IMR-90 (cell line): ENCODE data around the gene PDLIM4. TPM values are rescaled to one million over a fixed set of nuclear protein-coding genes. Genes with fewer than 3 reads are reported as not detected.
A peak's percentile ranks its signal among the peaks of the same experiment; 100 is the strongest.

Experiments
- ATAC-seq: fragments of 200-7000 bp; cut with Tn5 transposase; 2 replicates; pipeline ENCODE4 v1.9.1; 2020; ENCODE audit warnings: low read depth, mild to moderate bottlenecking, moderate library complexity
- BruUV-seq: library from RNA; stranded (reverse); fragments of 400-500 nt; replicated peaks from 2 replicates; lab custom pipeline; 2021; lab: Mats Ljungman, UMichigan
- CTCF ChIA-PET: fragments of 300-600 bp; formaldehyde crosslinking; extraction: SDS; loops from one replicate; lab custom pipeline; 2021; ENCODE audit warnings: antibody characterized with exemption; lab: Yijun Ruan, JAX
- POLR2A ChIA-PET: fragments of 300-600 bp; sonication (Branson Sonifier 250); formaldehyde crosslinking; loops from one replicate; lab custom pipeline; 2022; ENCODE audit warnings: antibody characterized with exemption; ENCODE audit not compliant: unreplicated experiment; lab: Charles Lee
- DNase-seq: peaks from one replicate; pipeline ENCODE4 v3.0.0; 2013
- H2AFZ ChIP-seq: replicated peaks from 2 replicates; pipeline ENCODE3; 2013; ENCODE audit warnings: low read length, mild to moderate bottlenecking; ENCODE audit not compliant: poor library complexity
- H2AK5ac ChIP-seq: 2 replicates; pipeline ENCODE4 v1.6.1; 2013; ENCODE audit warnings: low read depth, low read length, inconsistent platforms
- H2AK9ac ChIP-seq: replicated peaks from 2 replicates; pipeline ENCODE3; 2013; ENCODE audit warnings: mild to moderate bottlenecking, low read depth, low read length, moderate library complexity; ENCODE audit not compliant: poor library complexity
- H2BK120ac ChIP-seq: 2 replicates; pipeline ENCODE4 v1.6.1; 2013; ENCODE audit warnings: low read depth, low read length, inconsistent platforms
- H2BK15ac ChIP-seq: 3 replicates; pipeline ENCODE4 v1.6.1; 2013; ENCODE audit warnings: low read depth, low read length, inconsistent platforms
- H2BK20ac ChIP-seq: 2 replicates; pipeline ENCODE4 v1.6.1; 2013; ENCODE audit warnings: low read depth, mild to moderate bottlenecking, inconsistent platforms, low read length, moderate library complexity
- H2BK5ac ChIP-seq: 2 replicates; pipeline ENCODE4 v1.6.1; 2013; ENCODE audit warnings: mild to moderate bottlenecking, low read depth, low read length, inconsistent platforms; ENCODE audit not compliant: poor library complexity, severe bottlenecking
- H3K14ac ChIP-seq: replicated peaks from 2 replicates; pipeline ENCODE4 v1.6.1; 2013; ENCODE audit warnings: low read depth, low read length, inconsistent platforms
- H3K18ac ChIP-seq: 2 replicates; pipeline ENCODE4 v1.6.1; 2013; ENCODE audit warnings: low read depth, low read length, control low read depth
- H3K23ac ChIP-seq: 2 replicates; pipeline ENCODE4 v1.6.1; 2013; ENCODE audit warnings: low read depth, low read length, inconsistent platforms
- H3K27ac ChIP-seq: 2 replicates; pipeline ENCODE4 v1.5.1; 2013; ENCODE audit warnings: mild to moderate bottlenecking, control low read depth, low read length; ENCODE audit not compliant: insufficient read depth
- H3K27me3 ChIP-seq: 2 replicates; pipeline ENCODE4 v1.6.1; 2013; ENCODE audit warnings: low read length; ENCODE audit not compliant: control insufficient read depth, insufficient read depth
- H3K36me3 ChIP-seq: 2 replicates; pipeline ENCODE4 v1.6.1; 2013; ENCODE audit warnings: low read length, mixed read lengths; ENCODE audit not compliant: control insufficient read depth, insufficient read depth
- H3K4ac ChIP-seq: 2 replicates; pipeline ENCODE4 v1.6.1; 2013; ENCODE audit warnings: low read depth, low read length, inconsistent platforms
- H3K4me1 ChIP-seq: 2 replicates; pipeline ENCODE4 v1.6.1; 2013; ENCODE audit warnings: low read length, mixed read lengths; ENCODE audit not compliant: control insufficient read depth, insufficient read depth
- H3K4me2 ChIP-seq: 2 replicates; pipeline ENCODE4 v1.6.1; 2013; ENCODE audit warnings: low read depth, mild to moderate bottlenecking, control low read depth, low read length, moderate library complexity
- H3K4me3 ChIP-seq: 2 replicates; pipeline ENCODE4 v1.5.1; 2013; ENCODE audit warnings: low read depth, mild to moderate bottlenecking, control low read depth, low read length, moderate library complexity; ENCODE audit not compliant: insufficient read depth
- H3K56ac ChIP-seq: 2 replicates; pipeline ENCODE4 v1.6.1; 2013; ENCODE audit warnings: low read length, inconsistent platforms; ENCODE audit not compliant: insufficient read depth; ENCODE audit errors: extremely low read depth
- H3K79me1 ChIP-seq, 2 experiments: 2 replicates each; pipeline ENCODE4 v1.6.1; 2013; ENCODE audit warnings: low read length in 2 of 2, inconsistent platforms in 1 of 2, low read depth in 1 of 2
- H3K9ac ChIP-seq: 2 replicates; pipeline ENCODE4 v1.6.1; 2013; ENCODE audit warnings: low read depth, low read length, control low read depth
- H3K9me1 ChIP-seq: 2 replicates; pipeline ENCODE4 v1.6.1; 2013; ENCODE audit warnings: low read length, inconsistent platforms; ENCODE audit not compliant: insufficient read depth
- H3K9me3 ChIP-seq: 2 replicates; pipeline ENCODE4 v1.6.1; 2013; ENCODE audit warnings: low read length; ENCODE audit not compliant: control insufficient read depth, insufficient read depth
- H4K20me1 ChIP-seq: 2 replicates; pipeline ENCODE4 v1.6.1; 2013; ENCODE audit warnings: low read length, inconsistent platforms; ENCODE audit not compliant: insufficient read depth
- H4K5ac ChIP-seq: 2 replicates; pipeline ENCODE4 v1.6.1; 2013; ENCODE audit warnings: mild to moderate bottlenecking, low read depth, low read length, control low read depth
- H4K8ac ChIP-seq, 2 experiments: 2 replicates each; pipeline ENCODE4 v1.6.1; 2013; ENCODE audit warnings: low read depth in 2 of 2, low read length in 2 of 2, control low read depth in 1 of 2, inconsistent platforms in 1 of 2
- H4K91ac ChIP-seq: 2 replicates; pipeline ENCODE4 v1.6.1; 2013; ENCODE audit warnings: low read depth, low read length, inconsistent platforms; ENCODE audit not compliant: insufficient read depth
- BHLHE40 ChIP-seq: fragments of 150-350 bp; IDR thresholded peaks from 2 replicates; pipeline ENCODE4 v1.6.1; 2016; ENCODE audit warnings: mild to moderate bottlenecking, low read depth, low read length
- CEBPB ChIP-seq: IDR thresholded peaks from 2 replicates; pipeline ENCODE4 v1.6.1; 2012; ENCODE audit warnings: low read depth, low read length, improper control_type of control experiment
- CHD1 ChIP-seq: IDR thresholded peaks from 2 replicates; pipeline ENCODE4 v1.6.1; 2012; ENCODE audit warnings: low read depth, low read length, improper control_type of control experiment
- FOS ChIP-seq: fragments of 150-350 bp; IDR thresholded peaks from 2 replicates; pipeline ENCODE4 v1.6.1; 2016; ENCODE audit warnings: low read depth, low read length
- MAFK ChIP-seq: IDR thresholded peaks from 2 replicates; pipeline ENCODE4 v1.6.1; 2012; ENCODE audit warnings: low read depth, low read length, improper control_type of control experiment
- MAZ ChIP-seq: IDR thresholded peaks from 2 replicates; pipeline ENCODE4 v1.6.1; 2012; ENCODE audit warnings: low read depth, mild to moderate bottlenecking, low read length, improper control_type of control experiment, moderate library complexity, borderline replicate concordance
- MXI1 ChIP-seq: IDR thresholded peaks from 2 replicates; pipeline ENCODE4 v1.6.1; 2012; ENCODE audit warnings: low read depth, mild to moderate bottlenecking, low read length, moderate library complexity, borderline replicate concordance
- NFE2L2 ChIP-seq: fragments of 150-350 bp; IDR thresholded peaks from 2 replicates; pipeline ENCODE4 v1.6.1; 2016; ENCODE audit warnings: low read depth, mild to moderate bottlenecking, low read length
- POLR2A ChIP-seq: IDR thresholded peaks from 2 replicates; pipeline ENCODE4 v1.6.1; 2012; ENCODE audit warnings: mild to moderate bottlenecking, low read depth, low read length
- RAD21 ChIP-seq: IDR thresholded peaks from 2 replicates; pipeline ENCODE4 v1.6.1; 2012; ENCODE audit warnings: low read length, improper control_type of control experiment
- RCOR1 ChIP-seq: IDR thresholded peaks from 2 replicates; pipeline ENCODE4 v1.6.1; 2012; ENCODE audit warnings: mild to moderate bottlenecking, low read length, improper control_type of control experiment; ENCODE audit not compliant: insufficient replicate concordance
- RFX5 ChIP-seq: IDR thresholded peaks from 2 replicates; pipeline ENCODE4 v1.8.0; 2012; ENCODE audit warnings: low read depth, mild to moderate bottlenecking, low read length, moderate library complexity
- SMC3 ChIP-seq: fragments of 150-350 bp; IDR thresholded peaks from 2 replicates; pipeline ENCODE4 v1.6.1; 2016; ENCODE audit warnings: low read depth, mild to moderate bottlenecking, antibody characterized with exemption, low read length, moderate library complexity
- WGBS, 2 experiments: methylation state at CpG; one replicate each; pipeline versions ENCODE4 v1.1.5 to v1.1.7; 2013; ENCODE audit warnings: missing lambda C conversion rate in 2 of 2; ENCODE audit not compliant: insufficient read length in 1 of 2; ENCODE audit errors: extremely low coverage in 2 of 2; 5-methylcytosine and 5-hydroxymethylcytosine counted together
- dilution Hi-C: fragments of 300-500 bp; cut with HindIII; formaldehyde crosslinking; loops from one replicate; pipeline ENCODE4 v1.14.3; 2018; ENCODE audit warnings: low sequenced_read_pairs; ENCODE audit not compliant: unreplicated experiment
- in situ Hi-C: fragments of 300-500 bp; cut with MboI; formaldehyde crosslinking; loops from 3 replicates; pipeline ENCODE4 v1.14.3; 2019; ENCODE audit warnings: low sequenced_read_pairs, inconsistent platforms, mixed read lengths
- intact Hi-C: fragments of 100-400 bp; cut with micrococcal nuclease; formaldehyde crosslinking; loops from 2 replicates; pipeline ENCODE4 v1.10.0; 2022
- polyA plus RNA-seq, 3 experiments: library from polyadenylated mRNA; depleted of rRNA; stranded (reverse); fragments of >200 nt; gene quantifications; 2 replicates each; pipeline ENCODE4 v1.2.3, GENCODE V29; 2012; ENCODE audit warnings: low replicate concordance in 1 of 3
- total RNA-seq: library from RNA; depleted of rRNA; stranded (reverse); fragments of >200 nt; gene quantifications from 2 replicates; pipeline ENCODE4 v1.2.3, GENCODE V29; 2012
- TF ChIP-seq, protein P1 (sequence below): fragments of 150-350 bp; IDR thresholded peaks from 2 replicates; pipeline ENCODE4 v1.6.1; 2016; ENCODE audit warnings: low read depth, mild to moderate bottlenecking, low read length, moderate library complexity, borderline replicate concordance
- TF ChIP-seq, protein P2 (sequence below): fragments of 150-350 bp; IDR thresholded peaks from 2 replicates; pipeline ENCODE4 v1.6.1; 2017; ENCODE audit warnings: mild to moderate bottlenecking, antibody characterized with exemption, low read length, low read depth
- TF ChIP-seq, protein P3 (sequence below): conservative IDR thresholded peaks from 2 replicates; pipeline ENCODE4 v1.5.1; 2012; ENCODE audit warnings: mild to moderate bottlenecking, low read depth, low read length, improper control_type of control experiment

Gene PDLIM4
- total and polyA plus RNA-seq, 2 of the 4 experiments (the other 2 are of a cell fraction) = 61.1 to 214 TPM

DNA sequence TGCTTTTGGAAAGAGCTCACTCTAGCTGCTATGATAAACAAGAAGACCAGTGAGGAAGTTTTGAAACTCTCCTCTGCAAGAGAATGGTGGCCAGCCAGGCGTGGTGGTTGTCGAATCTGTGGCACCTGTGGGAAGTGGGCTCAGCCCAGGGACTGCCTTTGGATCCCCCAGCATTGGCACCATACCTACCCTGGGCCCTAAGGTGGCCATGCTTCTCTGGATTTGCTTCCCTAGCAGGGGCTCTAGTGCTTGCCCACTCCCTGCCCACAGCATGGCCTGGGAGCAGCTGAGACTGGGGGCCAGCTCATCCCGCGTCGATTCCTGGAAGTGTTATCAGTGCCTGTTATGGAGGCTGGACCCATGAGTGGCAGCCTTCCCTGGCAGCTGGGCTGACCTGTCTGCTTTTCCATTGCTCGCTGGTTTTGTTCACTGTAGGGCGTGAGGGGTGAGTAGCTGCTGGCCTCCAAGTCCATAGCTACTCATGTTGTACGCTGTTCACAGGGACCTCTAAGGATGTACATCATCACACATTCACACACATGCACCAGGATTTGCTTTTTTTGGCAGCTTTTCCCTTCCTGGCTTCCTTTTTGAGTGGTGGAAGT lies 39.0 kb downstream of the PDLIM4 start:
- no peaks in the 10 kb centered on the region for H4K20me1 ChIP-seq
- peak overlapping the region; percentile 33 for H2AK9ac ChIP-seq
- H3K23ac ChIP-seq = no peak overlapping the region
- H3K9me1 ChIP-seq = peaks cover 22% of the 10 kb centered on the region
- no peak overlapping the region for H3K9ac ChIP-seq
- no peak overlapping the region for H2BK120ac ChIP-seq
- no peaks in the 10 kb centered on the region for H3K9me3 ChIP-seq
- H3K27ac ChIP-seq = no peak overlapping the region
- BruUV-seq = no TSS peak
- no peak overlapping the region for H3K56ac ChIP-seq
- in situ Hi-C loops = no loop called here
- POLR2A ChIA-PET = no interaction called here
- no peak overlapping the region for H3K18ac ChIP-seq
- H3K27me3 ChIP-seq = no peaks in the 10 kb centered on the region
- CTCF ChIA-PET = no interaction called here
- H4K8ac ChIP-seq = no peak overlapping the region
- dilution Hi-C loops = no loop called here
- 100% methylated on average over 3 of the region's 8 CpGs; no CpG with 5 or more reads in 1 of the 2 experiments for WGBS, 2 experiments
- H3K36me3 ChIP-seq = no peaks in the 10 kb centered on the region
- intact Hi-C loops = no loop called here
- H2BK20ac ChIP-seq = no peak overlapping the region
- no peak overlapping the region for H2BK5ac ChIP-seq
- no peak overlapping the region for H3K4me3 ChIP-seq
- H3K4me1 ChIP-seq = peaks cover 12% of the 10 kb centered on the region
- H3K4ac ChIP-seq = peak overlapping the region; percentile 34; the same call in 1 of the 2 replicates
- H3K14ac ChIP-seq = no peak overlapping the region
- no peak overlapping the region for H4K91ac ChIP-seq
- TF ChIP-seq SMC3 = no peak
- no peak for TF ChIP-seq NFE2L2
- TF ChIP-seq BHLHE40 = no peak
- no peak for TF ChIP-seq CEBPB
- no peak for TF ChIP-seq RFX5
- TF ChIP-seq, protein P1, sequence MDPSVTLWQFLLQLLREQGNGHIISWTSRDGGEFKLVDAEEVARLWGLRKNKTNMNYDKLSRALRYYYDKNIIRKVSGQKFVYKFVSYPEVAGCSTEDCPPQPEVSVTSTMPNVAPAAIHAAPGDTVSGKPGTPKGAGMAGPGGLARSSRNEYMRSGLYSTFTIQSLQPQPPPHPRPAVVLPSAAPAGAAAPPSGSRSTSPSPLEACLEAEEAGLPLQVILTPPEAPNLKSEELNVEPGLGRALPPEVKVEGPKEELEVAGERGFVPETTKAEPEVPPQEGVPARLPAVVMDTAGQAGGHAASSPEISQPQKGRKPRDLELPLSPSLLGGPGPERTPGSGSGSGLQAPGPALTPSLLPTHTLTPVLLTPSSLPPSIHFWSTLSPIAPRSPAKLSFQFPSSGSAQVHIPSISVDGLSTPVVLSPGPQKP = no peak
- TF ChIP-seq RAD21 = no peak
- TF ChIP-seq, protein P2, sequence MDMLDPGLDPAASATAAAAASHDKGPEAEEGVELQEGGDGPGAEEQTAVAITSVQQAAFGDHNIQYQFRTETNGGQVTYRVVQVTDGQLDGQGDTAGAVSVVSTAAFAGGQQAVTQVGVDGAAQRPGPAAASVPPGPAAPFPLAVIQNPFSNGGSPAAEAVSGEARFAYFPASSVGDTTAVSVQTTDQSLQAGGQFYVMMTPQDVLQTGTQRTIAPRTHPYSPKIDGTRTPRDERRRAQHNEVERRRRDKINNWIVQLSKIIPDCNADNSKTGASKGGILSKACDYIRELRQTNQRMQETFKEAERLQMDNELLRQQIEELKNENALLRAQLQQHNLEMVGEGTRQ = no peak
- TF ChIP-seq CHD1 = no peak
- no peak for TF ChIP-seq RCOR1
- no peak for TF ChIP-seq FOS
- TF ChIP-seq, protein P3, sequence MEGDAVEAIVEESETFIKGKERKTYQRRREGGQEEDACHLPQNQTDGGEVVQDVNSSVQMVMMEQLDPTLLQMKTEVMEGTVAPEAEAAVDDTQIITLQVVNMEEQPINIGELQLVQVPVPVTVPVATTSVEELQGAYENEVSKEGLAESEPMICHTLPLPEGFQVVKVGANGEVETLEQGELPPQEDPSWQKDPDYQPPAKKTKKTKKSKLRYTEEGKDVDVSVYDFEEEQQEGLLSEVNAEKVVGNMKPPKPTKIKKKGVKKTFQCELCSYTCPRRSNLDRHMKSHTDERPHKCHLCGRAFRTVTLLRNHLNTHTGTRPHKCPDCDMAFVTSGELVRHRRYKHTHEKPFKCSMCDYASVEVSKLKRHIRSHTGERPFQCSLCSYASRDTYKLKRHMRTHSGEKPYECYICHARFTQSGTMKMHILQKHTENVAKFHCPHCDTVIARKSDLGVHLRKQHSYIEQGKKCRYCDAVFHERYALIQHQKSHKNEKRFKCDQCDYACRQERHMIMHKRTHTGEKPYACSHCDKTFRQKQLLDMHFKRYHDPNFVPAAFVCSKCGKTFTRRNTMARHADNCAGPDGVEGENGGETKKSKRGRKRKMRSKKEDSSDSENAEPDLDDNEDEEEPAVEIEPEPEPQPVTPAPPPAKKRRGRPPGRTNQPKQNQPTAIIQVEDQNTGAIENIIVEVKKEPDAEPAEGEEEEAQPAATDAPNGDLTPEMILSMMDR = no peak
- TF ChIP-seq MAFK = no peak
- TF ChIP-seq MAZ = no peak
- TF ChIP-seq POLR2A = no peak
- no peak for TF ChIP-seq MXI1
- no peak overlapping the region for H3K4me2 ChIP-seq
- peaks cover 28 to 60% of the 10 kb centered on the region in 2 experiments for H3K79me1 ChIP-seq
- peak overlapping the region; percentile 25 for H2AK5ac ChIP-seq
- H2BK15ac ChIP-seq = no peak overlapping the region
- H4K5ac ChIP-seq = no peak overlapping the region
- DNase-seq (peak; percentile 48), ATAC-seq (no peak)
- H2AFZ ChIP-seq = no peak overlapping the region
